GM18508 (cell line): ENCODE measurements around the gene PRR5.

Experiments used
- ATAC-seq: cut with Tn5 transposase; IDR thresholded peaks from one replicate; pipeline ENCODE4 v1.9.1; 2021; ENCODE audit warnings: moderate number of reproducible peaks; ENCODE audit not compliant: insufficient read depth, unreplicated experiment

Gene PRR5

DNA sequence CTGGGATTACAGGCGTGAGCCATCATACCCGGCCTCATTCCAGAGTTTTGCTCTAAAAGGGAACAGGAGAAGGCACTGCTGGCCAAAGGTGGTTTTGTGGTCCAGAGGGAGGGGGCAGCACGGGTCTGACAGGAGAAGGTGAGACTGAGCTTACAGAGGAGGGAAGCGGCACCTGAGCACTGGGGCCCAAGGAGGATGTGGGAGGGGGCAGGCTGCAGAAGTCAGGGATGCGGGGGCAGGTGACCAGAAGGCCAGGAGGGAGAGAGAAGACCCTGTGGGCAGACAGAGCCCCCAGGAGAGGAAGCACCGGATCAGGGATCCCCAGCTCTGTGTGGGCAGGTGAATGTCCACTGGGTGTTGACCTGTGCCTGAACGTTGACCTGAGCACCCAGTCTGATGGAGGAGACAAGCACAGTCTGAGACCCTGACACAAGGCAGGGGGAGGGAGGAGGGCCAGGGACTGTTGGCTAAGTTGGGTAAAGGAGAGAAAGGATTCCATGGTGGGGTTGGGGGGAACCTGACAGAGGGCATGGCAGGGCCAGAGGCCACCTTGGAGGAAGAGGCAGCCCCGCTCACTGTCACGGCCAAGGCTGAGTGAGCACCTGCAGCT is 12.0 kb upstream of the PRR5 start:
- ATAC-seq, result no peak

DNA sequence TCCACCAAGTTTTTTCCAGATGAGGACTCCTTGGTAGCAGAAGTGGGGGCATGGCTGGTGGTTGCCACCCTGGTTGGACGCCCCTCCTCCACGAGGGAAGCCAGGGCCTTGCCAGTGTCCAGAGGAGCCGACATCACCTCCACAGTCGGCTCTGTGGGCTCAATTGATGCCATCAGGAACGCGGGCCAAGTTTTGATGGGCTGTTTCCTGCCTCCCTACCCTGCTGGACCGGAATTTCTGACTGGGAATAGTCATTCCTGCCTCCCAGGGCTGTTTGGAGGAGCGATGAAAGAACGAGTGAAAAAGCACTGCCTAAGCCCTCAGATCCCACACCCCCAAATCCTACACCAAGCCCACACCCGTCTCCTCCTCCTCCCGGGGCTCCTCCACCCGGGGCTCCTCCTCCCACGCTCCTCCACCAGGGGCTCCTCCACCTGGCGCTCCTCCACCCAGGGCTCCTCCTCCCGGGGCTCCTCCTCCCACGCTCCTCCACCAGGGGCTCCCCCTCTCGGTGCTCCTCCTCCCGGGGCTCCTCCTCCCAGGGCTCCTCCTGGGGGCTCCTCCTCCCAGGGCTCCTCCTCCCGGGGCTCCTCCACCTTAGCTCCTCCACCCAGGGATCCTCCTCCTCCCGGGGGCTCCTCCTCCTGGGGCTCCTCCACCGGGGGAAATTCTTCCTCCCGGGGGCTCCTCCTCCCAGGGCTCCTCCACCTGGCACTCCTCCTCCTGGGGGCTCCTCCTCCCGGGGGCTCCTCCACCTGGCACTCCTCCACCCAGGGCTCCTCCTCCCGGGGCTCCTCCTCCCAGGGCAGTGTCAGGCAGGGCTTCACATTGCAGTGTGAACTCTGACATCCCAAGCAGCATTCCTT is 10.0 kb upstream of the PRR5 start:
- ATAC-seq, result no peak

DNA sequence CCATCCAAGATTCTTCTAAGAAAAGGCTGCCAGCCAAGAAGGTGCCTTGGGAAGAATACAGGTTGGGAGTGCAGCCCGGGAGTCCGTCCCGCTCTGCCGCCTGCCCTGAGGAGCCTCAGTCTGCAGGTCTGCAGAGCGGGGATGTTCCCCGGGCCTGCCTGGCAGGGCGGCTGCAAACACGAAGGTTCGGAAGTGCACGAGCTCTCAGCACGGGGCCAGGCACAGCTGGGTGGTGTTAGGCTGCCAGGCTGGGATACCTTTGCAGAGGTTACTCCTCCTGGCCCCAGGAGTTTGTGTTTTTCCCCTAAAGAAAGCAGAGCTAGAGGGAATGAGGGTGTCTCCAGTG is 9.4 kb upstream of the PRR5 start:
- ATAC-seq, result no peak

DNA sequence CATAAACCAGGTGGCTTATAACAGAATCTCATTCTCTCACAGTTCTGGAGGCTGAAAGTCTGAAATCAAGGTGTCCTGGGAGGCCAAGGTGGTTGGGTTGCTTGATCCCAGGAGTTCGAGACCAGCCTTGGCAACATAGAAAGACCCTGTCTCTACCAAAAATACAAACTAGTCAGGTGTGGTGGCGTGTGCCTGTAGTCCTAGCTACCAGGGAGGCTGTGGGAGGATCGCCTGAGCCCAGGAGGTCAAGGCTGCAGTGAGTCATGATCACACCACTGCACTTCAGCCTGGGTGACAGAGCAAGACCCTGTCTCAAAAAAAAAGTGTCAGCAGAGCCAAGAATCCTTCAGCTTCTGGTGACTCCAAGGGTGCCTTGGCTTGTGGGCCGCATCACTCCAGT is 8.9 kb upstream of the PRR5 start:
- no peak for ATAC-seq

DNA sequence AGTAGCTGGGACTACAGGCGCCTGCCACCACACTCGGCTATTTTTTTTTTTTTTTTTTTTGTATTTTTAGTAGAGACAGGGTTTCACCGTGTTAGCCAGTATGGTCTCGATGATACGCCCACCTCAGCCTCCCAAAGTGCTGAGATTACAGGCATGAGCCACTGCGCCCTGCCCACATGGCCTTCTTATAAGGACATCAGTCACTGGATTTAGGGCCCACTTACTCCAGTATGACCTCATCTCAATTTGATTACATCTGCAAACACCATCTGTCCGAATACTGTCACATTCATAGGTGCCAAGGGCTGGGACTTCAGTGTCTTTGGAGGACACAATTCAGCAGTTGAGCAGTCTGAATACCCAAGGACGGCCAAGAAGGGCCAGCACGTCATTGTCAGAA is 8.2 kb upstream of the PRR5 start:
- ATAC-seq, result no peak

DNA sequence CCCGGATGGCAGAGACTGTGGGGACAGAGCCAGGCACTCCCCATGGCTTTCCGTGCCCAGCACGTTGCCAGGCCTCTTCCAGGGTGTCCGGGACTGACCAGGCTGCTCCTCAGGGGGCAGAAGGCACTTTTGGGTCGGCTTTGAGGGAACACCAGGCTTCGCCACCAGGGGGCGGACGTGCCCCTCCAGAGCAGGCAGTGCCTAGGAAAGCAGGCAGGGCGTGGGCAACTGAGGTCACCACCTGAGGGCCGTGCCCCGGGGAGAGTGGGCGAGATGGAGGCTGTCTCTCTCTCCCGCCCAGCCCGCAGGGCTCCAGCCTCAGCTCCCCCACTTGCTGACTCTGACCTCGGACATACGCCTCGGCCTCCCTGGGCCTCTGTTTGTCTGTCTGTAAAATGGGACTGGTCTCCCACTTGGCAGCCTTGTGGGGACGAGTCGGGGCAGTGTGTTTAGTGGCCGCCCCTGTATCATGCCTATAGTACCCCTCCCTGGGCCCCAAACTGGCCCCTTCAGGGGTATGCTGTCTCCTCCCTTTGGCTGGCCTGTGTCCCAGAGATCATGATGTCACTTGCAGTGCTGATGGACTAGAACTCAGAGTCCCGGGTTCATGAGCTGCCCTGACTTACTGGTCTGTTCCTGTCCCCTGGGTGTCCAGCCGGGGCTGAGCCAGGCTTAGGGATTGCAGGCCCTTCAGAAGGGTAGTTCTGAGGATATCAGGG is 4.4 kb upstream of the PRR5 start:
- no peak for ATAC-seq

DNA sequence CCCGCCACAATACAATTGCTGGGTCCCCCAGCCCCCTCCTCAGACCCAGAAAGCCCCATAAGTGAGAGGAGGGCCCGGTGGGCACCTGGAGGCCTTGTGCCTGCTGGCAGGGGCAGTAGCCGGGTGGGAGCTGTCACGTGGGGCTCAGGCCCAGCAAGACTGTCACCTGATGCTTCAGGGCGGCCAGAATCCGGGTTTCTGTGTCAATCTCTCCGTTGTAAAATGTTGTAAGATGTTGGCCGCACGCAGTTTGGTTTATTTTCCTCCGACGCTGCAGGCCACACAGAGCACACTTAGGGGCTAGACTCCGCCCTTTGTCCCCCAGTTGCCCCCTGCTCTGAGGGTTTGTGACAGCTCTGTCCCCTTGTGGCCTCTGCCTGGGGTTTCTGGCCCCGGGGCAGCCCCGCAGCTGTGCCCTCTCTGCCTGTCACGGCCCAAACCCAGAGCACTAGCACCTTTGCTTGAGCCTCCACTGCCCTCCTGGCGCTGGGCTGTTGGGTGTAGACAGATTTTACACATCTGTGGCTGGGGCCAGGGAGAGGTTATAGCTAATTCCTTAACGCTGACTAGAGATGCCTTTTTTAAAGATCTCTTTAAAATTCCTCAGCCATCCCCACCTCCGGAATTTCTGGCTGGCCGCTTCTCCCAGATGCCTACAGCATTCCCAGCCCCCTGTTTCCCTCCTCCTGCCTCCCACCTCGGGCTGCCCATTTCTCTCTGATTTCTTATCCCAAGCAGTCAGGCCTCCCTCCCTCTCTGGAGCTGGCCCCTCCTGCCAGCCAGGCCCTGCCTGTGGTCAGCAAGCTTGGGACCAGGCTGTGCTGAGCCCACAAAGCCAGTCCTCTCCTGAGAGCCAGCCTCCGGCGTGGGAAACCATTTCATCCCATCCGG is 3.2 kb upstream of the PRR5 start:
- no peak for ATAC-seq

DNA sequence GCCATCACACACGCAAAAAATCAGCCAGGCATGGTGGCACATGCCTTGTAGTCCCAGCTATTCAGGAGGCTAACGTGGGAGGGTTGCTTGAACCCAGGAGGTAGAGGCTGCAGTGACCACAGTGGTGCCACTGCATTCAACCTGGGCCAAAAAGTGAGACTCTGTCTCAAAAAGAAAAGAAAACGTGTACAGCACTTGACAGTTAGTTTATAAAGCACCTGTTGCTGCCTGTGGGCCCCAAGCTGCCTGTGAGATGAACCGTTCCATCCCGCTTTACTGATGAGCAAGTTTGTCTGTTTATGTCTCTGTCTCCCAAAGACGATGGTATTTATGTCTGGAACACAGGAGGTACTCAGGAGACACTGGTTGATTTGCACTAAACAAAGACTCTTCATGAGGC is 1.5 kb upstream of the PRR5 start:
- no peak for ATAC-seq

DNA sequence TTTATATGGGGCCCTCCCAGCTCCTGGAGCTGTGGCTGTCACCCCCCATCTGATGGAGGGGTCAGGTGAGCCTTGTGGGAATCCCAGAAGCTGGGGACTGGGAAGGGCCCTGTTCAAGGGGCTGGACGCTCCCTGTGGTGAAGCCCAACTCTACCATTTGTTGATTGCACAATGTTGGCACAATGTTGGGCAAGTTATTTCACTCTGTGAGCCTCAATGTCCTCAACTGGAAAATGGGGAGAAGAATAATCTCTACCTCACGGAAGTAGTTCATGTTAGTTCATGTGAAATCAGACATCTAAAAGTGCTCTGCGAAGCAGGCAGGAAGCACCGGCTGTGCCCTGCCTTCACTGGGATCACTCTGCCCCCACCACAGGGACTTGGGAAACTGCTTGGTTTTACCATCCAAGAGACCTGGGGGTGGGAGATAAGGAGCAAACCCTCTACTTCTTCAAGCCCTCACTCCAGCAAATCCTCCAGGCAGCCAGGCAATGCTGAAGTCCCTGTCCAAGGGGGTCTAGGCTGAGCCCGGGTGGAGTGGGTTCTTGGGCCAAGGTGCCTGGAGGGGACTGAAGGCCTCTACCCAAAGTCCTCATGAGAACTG is 715 bp upstream of the PRR5 start:
- ATAC-seq, result no peak

DNA sequence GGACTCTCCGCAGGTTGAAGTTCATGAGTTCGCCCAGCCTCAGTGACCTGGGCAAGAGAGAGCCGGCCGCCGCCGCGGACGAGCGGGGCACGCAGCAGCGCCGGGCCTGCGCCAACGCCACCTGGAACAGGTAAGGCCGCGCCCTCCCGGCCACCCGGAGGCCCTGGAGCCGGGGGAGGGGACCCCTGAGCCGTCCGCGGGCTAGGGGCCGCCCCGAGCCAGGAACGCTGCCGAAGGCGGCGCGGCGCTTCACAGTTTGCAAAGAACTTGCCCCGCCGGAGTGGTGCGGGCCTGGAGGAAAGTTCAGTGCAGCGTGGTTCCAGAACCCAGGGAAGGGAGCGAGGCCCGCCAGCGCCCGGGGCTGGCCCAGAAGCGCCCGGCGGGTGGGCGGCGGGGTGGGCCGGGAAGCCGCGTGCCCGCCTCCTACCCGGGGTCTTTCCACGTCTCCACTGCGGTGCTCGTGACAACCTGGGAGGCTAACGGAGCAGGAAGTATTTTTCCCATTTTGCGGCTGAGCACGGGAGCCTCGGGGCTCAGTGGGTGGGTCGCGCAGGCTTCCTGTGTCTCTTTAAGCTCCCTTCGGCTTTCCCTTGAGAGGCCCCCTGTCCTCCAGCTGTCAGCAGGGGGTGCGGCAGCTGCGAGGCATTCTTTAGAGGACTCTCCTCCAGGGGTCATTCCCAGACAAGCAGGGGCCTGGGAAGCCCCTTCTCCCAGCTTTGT is 635 bp downstream of the PRR5 start:
- ATAC-seq, result no peak

DNA sequence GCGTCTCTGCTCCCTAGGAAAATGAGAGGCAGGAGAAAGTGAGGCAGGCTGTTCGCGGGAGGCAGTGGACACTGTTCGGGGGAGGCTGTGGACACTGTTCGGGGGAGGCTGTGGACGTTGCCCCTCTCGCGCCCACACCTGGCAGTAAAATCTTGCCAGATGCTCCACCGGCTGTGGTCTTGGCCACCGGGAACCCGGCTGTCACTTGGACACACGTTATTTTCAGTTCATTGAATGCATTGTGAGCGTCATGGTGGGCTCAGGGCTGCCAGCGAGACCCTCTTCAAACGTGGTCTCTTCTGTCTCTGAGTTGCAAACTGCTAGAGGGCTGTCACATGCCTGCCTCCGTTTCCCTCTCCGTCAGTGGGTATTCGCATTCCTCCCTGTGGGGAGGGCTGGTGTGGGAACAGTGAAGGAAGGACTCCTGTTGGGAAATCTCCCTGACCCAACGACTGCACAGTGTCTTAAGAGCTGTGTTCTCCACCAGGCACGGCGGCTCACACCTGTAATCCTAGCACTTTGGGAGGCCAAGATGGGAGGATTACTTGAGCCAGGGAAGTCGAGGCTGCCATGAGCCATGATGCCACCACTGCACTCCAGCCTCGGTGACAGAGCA is 1.4 kb downstream of the PRR5 start:
- no peak for ATAC-seq

DNA sequence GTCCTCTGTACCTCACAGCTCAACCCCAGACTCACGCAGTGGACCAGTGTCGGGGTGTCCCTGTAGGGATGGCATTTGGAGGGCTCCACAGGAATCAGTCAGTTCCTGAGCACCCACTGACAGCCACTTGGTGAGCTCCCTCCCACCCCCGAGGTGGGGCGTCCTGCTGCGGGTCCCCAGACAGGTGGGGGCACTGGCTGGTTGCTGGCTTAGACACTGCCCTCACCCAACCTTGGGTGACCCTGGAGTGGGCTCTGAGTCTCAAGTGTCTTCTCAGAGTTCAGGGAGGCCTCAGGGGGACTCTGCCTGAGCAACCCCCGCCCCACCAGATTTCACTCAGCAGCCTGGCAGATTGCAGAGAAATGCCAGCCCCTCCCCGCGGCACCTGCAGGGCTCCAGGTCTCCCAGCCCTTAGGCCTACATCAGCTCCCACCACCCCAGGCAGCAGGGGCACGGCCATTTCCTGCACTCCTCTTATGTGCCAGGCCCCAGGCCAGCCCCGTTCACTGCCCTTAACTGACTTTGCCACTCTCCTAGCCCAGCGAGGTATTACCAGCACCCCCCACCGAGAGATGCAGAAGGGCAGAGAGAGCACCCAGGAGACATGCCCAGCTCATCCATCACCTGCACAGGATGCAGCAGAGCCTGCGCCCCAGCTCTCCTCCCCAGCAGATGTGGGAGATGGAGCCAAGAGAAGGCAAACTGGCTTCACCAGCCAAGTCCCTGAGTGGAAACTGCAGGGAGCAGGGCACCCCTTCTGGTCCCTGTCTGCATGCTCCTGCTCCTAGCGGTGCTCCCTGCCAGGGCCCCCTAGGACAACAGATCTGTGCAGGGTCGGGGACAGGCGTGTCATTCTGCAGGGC is 2.4 kb downstream of the PRR5 start:
- ATAC-seq, result no peak

DNA sequence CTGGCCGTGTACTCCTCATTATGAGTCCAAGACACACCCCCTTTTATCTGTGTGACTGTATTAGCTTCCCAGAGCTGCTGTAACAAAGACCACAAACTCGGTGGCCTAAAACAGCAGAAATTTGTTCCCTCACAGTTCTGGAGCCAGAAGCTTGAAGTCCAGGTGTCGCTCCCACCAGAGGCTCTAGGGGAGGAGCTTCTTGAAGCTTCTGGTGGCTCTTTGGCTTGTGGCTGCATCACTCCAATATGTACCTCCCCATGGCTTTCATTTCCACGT is 3.0 kb downstream of the PRR5 start:
- no peak for ATAC-seq

DNA sequence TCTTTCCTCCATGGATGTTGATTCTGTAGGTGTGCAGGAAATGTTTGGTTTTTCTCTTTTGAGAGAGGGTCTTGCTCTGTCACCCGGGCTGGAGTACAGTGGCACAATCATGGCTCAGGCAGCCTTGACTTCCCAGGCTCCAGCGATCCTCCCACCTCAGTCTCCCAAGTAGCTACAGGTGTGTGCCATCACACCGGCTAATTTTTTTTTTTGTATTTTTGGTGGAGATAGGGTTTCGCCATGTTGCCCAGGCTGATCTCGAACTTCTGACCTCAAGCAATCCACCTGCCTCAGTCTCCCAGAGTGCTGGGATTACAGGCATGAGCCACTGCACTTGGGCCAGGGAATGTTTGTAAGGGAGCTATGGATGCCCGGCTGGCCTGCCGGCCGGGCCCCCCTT is 4.5 kb downstream of the PRR5 start:
- ATAC-seq, result no peak

DNA sequence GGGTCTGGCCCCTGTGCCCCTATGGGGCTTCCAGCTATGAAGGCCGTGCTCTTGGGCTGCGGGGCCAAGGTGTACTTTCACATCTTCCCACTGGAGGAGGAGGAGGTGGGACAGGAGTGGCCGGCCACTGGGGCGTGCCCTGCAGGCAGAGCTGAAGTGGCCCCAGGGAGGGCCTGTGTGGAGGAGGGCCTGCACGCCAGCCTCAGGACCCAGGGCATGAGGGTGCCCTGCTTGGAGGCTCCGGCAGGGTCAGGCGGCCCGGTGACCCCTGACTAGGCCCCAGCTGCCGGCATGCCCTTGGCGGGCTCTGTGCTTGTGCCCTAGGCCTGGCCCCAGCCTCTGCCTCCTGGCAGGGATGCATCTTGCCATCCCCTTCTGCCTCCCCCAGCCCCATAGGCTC is 5.2 kb downstream of the PRR5 start:
- no peak for ATAC-seq

DNA sequence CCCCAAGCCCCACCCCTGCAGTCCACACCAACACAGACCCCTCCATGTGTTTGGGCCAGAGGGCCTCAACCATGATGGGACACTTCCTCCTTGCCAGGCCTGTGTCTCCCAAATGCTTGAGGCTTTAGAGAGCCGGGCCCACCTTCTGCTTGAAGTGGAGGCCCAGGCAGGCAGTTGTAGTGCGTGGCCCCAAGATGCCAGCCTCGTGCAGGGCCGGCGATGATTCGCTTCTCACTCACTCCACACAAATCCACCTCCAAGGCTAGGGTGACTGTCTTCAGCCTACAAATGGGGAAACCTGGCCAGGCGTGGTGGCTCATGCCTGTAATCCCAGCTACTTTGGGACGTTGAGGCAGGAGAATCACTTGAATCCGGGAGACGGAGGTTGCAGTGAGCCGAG is 5.7 kb downstream of the PRR5 start:
- ATAC-seq, result no peak

DNA sequence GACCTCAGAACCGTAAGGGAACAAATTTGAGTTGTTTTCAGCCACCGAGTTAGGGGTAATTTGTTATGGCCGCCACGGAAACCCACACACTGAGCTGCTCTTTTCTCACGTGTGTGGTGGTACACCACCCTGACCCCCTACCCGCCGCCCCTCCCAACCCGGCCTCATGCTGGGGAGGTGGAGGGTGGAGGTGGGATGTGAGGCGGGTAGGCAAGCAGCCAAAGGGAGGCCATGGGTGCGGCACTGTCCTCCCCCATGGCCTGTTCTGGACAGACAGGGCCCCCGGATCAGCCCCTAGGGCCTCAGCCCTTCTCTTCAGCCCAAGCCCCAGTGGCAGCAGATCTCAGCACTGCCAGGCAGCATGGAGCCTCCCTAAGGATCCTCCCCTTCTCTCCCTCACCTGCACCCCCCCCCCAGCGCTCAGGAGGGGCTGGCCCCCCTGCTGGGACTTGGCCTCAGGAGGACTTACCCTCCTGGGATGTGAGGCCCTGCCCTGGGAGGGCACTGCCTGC is 7.9 kb downstream of the PRR5 start:
- ATAC-seq, result no peak

DNA sequence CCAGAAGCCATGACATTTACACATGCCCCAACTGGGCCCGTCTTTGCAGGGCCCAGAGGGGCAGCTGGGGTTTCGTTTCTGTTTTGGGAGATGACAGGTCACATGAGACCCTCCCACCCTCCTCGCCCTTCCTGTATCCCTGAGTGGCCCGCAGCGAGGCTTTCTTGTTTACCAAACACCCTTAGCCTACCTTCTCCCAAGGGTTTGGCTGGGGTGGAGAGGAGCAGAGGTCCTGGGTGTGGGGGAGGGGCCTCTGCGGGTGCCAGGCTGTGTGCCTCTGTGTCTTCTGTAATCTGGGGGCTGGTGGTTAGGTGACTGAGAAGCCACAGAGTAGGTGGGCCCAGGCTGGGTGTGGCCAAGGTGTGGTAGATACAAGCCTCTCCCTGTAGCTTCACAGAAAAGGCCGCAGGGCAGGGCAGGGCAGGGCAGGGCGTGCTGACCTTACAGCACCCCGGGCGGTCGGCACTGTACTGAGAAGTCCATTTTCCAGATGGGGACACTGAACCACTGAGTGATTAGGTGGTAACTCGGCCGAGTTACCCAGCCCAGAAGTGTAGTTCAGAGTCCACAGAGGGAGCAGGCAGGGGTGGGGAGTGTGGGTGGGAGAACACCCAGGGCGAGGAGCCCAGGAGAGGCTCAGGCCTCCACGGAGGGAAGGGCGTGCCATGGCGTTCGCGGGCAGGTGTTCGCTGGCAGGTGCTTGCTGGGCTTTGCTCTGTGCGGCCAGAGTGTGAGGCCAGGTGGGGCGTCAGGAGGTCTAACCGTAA is 8.7 kb downstream of the PRR5 start:
- ATAC-seq, result no peak
